Measurements from ENCODE around the gene TMEM139.

TMEM139 gene

DNA sequence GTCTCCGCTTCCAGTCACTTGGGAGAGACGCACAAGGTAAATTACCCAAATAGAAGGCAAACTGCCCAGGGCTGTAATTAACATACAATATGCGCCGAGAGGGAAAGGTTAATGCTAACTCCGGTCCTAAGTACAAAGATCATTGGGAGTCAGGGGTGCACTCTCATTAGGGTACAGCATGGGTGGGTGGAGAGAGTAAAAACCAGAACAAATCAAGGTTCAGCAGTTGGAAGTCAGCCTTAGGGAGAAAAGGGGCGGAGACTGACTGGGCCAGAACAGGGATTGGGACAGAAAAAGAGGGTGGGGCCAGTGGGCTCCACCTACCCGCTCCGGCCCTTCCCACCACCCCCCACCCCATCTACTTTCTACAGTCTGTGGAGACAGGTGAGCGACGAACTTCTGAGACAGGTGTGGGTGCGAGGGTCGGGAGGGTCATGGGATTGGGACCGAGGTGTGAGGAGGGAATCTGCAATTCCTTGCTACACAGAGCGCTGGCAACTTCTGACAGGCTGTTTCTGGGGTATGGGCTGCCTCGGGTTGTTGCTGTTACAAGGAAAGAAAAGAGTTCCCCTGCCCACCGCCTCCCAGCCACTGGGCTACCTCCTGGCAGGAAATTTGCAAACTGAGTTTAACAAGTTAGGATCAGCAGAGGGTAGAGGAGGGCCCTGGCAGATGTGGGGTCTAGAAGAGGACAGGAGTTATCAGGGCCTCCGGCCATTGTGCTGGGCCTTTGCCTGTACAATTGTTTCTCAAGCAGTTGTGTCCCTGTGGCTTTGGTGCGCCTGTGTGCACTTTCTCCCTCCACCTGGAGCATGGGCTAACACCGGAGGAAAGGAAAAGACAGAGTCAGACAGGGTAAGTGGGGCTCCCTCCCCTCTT is at the start of gene TMEM139:
TSS of gene TMEM139 (plus strand) at position 368 of the 879 bp plus-strand sequence. CDS start 1,000 bp downstream, outside the sequence.
- no peak for DNase-seq

DNA sequence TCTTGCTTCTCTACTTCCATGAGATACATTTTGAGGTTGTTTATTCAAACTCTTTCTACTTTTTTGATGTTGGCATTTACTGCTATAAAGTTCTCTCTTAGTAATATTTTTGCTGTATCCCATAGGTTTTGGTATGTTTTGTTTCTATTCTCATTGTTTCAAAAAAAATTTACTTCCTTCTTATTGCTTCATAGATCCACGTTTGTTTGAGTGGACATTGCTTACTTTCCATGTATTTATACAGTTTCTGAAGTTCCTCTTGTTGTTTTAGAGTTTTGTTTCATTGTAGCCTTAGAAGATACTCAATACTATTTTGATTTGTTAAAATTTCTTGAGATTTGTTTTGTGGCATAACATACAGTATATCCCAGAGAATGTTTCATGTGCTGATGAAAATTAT is 49.2 kb upstream of the TMEM139 start:
- DNase-seq, result no peak

DNA sequence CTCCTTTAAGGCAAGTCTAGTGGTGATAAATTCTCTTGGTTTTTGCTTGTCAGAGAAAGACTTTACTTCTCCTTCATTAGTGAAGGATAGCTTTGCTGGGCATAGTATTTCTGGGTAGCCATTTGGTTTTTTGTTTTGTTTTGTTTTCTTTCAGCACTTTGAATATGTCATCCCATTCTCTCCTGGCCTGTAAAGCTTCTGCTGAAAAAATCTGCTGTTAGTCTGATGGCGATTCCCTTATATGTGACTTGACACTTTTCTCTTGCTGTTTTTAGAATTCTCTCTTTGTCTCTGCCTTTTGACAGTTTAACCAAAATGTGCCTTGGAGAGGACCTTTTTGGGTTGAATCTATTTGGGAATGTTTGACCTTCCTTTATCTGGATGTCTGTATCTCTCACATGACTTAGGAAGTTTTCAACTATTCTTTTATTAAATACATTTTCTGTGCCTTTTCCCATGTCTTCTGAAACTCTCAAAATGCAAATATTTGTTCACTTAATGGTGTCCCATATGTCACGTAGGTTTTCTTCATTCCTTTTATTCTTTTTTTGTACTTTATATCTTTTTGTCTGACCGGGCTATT is 48.3 kb upstream of the TMEM139 start:
- DNase-seq, result no peak

DNA sequence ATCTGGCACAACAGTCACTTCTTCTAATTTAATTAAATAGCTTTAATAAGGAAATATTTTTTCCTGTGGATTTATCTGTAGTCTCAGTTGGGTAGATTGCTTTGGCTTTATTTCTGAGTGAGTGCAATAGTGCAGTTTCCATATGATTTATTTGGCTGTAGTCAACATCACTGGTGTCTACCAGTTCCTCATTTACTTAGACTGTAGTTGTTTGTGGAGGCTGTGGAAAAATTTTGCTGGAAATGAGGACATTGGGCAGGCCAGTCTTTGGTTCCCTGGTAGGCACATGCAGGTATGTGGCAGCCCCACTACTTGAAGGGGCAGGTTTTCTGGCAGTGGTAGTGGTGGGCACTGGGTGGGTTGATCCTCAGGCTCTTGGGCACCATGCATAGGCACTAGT is 47.4 kb upstream of the TMEM139 start:
- no peak for DNase-seq

DNA sequence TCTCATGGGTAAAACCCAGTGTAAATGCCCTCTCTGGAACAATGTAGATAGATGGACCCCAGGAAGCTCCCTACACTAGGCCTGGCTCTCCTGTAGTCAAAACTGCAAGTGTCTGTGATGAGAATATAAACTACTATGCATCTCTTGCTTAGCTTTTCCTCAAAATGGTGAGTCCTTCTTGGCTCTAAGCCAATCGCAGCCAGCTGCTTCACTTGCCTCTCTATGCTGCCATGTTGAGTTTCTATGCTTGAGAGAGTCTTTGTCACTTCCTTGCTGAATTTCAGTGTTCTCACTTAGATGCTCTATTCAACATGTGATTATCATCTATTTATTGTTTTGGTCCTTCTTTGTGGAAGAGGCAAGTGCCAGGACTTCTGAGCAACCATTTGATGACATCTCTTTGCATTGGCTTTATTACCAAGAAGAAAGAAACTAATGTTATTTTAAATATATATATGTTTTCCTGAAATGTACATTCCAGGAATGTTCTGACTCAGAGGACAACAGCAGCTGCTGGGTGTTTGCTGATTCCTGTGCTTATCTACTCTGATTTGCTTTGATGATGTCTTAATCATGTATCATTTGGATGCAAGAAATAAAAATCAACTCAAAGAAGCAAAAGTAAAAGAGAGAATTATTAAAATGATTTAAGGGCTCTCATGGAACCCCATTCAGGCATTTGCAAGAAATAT is 46.3 kb upstream of the TMEM139 start:
- no peak for DNase-seq

- DNase-seq, result no peak
Measured at GRCh38 chr7:143239813-143240212, 44.9 kb upstream of the TMEM139 start.

- peak; percentile 37 for DNase-seq
Measured at GRCh38 chr7:143240291-143241168, 44.2 kb upstream of the TMEM139 start.

GRCh38 chr7:143242306-143242705 is 42.5 kb upstream of the TMEM139 start:
- no peak for DNase-seq

DNA sequence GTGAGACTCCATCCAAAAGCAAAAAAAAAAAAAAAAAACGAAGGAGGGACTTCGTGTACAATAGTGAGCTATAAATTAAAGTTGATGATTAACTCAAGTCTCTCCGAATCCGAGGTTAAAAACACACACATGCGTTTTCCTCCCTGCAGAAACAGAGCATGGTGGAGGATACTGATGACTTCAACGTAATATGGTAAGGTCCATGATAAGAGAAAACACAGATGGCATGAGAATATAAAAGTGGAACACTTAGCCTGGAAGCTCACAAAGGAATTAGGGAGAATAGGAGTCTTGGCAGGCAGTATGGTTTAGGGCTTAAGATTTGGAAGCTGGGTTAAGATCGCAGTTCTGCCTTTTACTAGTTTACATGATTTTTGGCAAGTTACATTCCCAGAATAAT is 41.6 kb upstream of the TMEM139 start:
- no peak for DNase-seq

DNA sequence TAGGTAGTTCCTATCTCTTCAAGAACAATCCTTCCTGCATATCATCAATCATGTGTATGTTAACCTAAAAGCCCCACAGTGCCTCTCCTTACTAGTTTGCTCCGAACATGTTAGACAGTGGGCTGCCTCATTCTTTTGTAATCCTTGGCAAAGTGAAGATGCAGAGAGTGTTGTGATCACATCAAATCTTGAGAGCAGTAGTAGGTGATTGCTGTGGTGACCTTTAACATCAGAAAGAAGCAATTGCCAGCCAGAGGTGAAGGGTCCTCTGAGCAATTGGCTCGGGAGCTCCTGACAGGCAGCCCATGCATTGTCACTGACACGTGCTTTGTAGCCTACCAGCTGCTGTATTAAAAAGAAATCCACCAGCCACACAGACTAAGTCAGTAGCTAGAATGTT is 41.1 kb upstream of the TMEM139 start:
- DNase-seq, result no peak

DNA sequence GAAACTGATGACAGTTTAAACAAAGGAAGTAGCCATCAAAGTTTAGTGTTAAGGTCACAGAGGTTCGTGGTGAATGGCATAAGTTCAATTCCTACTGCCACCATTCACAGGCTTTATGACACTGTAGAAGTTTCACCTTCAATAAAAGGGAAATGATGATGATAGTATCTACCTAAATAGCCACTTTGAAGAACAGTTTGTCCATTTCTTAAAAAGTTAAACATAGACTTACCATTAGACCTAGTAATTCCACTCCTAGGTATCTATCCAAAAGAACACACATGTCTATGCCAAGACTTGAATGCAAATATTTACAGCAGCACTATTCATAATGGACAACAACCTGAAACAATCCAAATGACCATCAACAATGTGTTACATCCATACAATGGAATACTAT is 40.4 kb upstream of the TMEM139 start:
- DNase-seq, result no peak

- no peak for DNase-seq
Measured at GRCh38 chr7:143245123-143245522, 39.6 kb upstream of the TMEM139 start.

DNA sequence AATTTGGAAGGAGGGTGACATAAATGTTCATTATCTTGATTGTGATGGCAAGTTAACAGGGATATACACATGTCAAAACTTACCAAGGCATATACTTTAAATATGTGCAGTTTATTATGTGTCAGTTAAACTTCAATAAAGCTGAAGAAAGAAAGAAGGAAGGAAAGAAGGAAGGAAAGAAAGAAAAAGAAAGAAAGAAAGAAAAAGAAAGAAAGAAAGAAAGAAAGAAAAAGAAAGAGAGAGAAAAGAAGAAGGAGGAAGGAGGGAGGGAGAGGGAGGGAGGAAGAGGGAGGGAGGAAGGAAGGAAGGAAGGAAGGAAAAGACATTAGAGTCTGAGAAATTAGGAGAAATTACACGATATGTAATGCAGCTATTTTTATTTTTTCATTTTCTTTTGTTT is 37.4 kb upstream of the TMEM139 start:
- no peak for DNase-seq

DNA sequence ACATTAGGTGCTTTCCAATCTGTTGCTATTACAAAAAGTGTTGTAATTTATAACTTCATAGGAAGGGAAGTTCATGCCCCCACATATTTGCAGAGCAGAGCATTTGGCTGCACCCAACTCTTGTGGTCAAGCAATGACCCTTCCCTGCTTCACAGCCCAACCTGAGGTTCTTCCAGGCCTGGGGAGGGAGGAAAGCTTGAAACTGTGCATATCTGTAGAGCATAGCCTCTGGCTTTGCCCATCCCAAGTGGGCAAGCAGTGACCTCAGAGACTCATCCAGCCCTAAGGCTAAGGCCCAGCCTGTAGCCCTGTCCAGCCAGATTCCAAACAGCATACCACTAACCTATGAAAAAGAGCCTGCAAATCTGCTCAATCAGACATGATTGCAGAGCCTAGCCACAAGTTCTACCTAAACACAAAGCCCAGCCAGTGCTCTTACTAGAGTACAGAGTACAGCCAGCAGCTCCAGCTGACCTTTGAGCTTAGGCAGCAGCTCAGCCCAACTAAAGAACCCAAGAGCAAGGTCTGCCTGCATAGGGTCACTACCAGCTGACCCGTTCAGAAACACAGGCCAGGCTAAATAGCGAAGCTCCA is 35.9 kb upstream of the TMEM139 start:
- DNase-seq, result no peak

DNA sequence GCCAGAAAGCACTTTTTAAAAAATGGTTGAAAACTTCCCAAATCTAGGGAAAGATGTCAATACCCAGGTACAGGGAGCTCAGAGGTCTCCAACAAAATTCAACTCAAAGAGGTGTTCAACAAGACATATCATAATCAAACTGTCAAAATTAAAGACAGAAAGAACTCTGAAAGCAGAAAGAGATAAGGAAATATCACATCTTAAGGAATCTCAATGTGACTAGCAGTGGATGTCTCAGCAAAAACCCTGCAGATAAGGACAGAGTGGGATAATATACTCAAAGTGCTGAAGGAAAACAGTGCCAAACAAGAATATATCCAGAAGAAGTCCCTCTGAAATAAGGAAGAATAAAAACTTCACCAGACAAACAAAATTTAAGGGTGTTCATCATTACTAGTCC is 34.6 kb upstream of the TMEM139 start:
- no peak for DNase-seq

- no peak for DNase-seq
Measured at GRCh38 chr7:143250822-143251221, 33.9 kb upstream of the TMEM139 start.

DNA sequence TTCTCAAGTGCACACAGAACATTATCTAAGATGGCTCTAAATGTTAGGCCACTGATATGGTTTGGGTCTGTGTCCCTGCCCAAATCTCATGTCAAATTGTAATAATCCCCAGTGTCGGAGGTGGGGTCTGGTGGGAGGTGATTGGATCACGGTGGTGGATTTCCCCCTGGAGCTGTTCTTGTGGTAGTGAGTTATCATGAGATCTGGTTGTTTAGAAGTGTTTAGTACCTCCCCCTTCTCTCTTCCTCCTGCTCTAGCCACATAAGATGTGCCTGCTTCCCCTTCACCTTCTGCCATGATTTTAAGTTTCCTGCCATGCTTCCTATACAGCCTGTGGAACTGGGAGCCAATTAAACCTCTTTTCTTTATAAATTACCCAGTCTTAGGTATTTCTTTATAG is 32.8 kb upstream of the TMEM139 start:
- no peak for DNase-seq

GRCh38 chr7:143255564-143255963 is 29.2 kb upstream of the TMEM139 start:
- no peak for DNase-seq

GRCh38 chr7:143256325-143256724 is 28.4 kb upstream of the TMEM139 start:
- DNase-seq, result no peak

GRCh38 chr7:143256932-143257331 is 27.8 kb upstream of the TMEM139 start:
- DNase-seq, result no peak

DNA sequence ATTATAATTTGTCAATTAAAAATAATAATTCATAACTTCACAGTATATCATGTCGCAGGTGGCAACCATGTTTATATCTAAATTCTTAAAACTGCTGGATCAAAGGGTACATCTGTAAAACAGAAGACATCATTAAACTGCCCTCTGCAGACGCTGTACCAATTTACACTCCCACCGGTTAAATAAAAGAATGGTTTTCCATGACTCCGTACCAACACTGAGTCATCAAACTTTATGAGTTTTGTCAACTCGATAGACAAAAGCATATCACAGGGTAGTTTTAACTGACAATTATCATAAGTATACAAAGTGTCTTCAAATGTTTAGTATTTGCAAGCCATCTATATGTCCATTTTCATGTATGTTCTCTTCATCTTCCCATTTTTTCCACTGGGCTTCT is 27.3 kb upstream of the TMEM139 start:
- DNase-seq, result no peak

- no peak for DNase-seq
Measured at GRCh38 chr7:143258831-143259230, 25.9 kb upstream of the TMEM139 start.

DNA sequence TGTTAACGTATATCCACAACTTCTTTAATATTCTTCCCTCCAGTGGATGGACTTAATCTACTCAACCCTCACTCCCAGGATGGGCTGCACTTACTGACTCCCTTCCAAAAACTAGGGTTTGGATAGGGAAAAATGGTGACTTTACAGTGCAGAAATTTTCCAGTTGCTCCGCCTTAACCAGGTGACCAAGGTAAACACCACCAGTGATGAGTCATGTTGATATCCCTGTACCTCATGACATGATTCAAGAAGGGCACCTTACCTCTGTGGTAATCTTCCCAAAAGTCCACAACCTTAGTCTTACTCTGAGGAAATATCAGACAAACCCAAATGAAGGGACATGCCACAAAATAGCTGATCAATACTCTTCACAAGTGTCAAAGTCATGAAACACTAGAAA is 25.0 kb upstream of the TMEM139 start:
- DNase-seq, result no peak
